Fibroblast of peridontal ligament (primary cell): Measurements from ENCODE around the gene POLD2.

Experiments used
- DNase-seq: peaks from one replicate; pipeline ENCODE4 v3.0.0-alpha.2; 2010; ENCODE audit errors: extremely low read depth

The POLD2 gene

GRCh38 chr7:44114586-44115310 is 8.6 kb downstream of the POLD2 start:
- no peak for DNase-seq

GRCh38 chr7:44113764-44114354 is 9.5 kb downstream of the POLD2 start:
- DNase-seq: no peak

- DNase-seq: no peak
These were observed 10.2 kb downstream of the POLD2 start for GRCh38 chr7:44112997-44113763.

GRCh38 chr7:44112231-44112996 is 10.9 kb downstream of the POLD2 start:
- DNase-seq: no peak

- DNase-seq: no peak
These were observed 11.6 kb downstream of the POLD2 start for GRCh38 chr7:44111761-44112160.

DNA sequence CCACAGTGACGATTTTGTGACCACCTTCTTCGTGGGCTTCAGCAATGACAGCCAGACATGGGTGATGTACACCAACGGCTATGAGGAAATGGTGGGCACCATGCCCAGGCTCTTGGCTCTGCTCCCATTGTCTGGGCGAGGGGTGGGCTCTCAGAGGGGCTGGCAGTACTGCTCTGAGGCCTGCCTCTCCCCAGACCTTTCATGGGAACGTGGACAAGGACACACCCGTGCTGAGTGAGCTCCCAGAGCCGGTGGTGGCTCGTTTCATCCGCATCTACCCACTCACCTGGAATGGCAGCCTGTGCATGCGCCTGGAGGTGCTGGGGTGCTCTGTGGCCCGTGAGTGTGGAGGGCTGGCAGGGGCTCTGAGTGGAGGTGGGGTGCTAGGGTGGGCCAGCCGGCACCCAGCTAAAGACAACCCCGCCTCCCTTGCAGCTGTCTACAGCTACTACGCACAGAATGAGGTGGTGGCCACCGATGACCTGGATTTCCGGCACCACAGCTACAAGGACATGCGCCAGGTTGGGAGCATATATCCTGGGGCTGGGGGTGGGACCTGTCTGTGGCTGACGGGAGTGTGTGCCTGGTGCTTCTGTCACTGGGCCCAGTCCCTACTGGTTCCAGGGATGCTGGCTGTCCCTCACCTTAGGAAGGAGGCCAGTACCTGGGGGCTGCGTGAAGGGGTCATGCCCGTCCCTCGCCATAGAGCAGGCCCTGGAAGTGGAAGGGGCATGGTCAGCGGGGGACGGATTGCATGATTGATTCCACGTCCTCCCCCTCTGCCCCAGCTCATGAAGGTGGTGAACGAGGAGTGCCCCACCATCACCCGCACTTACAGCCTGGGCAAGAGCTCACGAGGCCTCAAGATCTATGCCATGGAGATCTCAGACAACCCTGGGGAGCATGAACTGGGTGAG is 12.4 kb downstream of the POLD2 start:
- DNase-seq: no peak

GRCh38 chr7:44109991-44110390 is 13.4 kb downstream of the POLD2 start:
- DNase-seq: no peak

GRCh38 chr7:44108768-44109750 is 14.3 kb downstream of the POLD2 start:
- DNase-seq: no peak

DNA sequence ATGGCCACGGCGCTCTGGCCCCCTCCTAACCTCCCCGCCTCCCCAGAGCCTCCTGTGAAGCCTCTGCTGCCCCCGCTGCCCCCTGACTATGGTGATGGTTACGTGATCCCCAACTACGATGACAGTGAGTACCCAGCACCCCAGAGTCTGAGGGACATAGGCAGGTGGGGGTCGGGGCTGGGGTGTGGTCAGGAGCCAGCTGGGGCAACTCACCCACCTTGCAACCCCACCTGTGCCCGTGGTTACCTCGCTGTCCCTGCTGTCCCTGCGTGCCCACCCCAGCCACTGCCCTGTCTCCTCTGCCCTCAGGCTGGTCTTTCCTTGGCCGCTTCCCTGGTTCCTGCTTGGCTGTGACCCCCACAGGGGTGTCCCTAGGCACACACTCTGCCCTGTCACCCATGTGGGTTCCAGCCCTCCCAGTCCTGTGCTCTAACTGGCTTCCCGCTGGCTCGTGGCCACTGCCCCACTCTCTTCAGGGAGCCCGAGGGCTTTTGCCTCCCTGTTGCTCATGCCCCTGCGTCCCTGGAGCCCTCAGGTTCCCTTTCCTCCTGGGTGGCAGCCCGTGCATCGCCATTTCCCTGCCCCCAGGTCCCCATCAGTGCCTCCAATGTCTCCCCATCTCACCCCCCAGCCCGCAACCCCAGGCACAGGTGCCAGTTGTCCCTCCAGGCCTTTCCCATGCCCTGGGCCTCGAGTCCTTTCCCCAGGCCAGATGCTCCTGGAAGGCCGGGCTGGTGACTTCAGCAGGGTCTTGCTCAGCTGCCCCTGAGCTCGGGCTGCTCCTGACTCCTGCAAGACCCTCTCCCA is 15.2 kb downstream of the POLD2 start:
- no peak for DNase-seq

DNA sequence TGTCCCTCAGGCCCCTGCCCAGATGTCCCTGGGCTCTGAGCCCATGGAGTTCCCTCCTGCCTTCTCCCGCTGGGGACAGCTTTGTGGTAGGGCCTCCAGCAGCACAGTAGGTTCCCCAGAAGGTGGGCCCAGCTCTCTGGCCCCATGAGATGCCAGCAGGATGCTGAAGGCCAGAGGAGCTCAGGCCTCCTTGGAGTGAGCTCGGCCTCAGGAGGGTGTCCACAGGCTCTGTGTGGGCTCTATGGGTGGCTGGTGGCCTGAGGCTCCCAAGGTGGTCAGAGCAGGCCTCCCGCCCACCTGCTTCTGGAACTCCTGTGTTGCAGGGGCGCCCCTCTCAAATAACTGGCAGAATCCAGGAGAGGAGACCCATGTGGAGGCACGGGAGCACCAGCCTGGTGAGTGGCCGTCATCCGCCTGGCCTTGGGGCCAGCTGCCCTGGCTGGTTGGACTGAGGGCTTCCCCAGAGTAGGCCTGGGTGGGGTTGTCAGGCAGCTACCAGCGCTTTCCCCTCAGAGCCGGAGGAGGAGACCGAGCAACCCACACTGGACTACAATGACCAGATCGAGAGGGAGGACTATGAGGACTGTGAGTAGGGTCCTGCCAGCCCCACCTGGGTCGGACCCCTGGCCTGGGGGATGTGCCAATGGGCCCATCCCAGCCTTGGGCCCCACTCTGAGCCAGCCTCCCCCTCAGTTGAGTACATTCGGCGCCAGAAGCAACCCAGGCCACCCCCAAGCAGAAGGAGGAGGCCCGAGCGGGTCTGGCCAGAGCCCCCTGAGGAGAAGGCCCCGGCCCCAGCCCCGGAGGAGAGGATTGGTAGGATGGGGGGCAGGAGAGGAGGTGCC is 16.0 kb downstream of the POLD2 start:
- no peak for DNase-seq

DNA sequence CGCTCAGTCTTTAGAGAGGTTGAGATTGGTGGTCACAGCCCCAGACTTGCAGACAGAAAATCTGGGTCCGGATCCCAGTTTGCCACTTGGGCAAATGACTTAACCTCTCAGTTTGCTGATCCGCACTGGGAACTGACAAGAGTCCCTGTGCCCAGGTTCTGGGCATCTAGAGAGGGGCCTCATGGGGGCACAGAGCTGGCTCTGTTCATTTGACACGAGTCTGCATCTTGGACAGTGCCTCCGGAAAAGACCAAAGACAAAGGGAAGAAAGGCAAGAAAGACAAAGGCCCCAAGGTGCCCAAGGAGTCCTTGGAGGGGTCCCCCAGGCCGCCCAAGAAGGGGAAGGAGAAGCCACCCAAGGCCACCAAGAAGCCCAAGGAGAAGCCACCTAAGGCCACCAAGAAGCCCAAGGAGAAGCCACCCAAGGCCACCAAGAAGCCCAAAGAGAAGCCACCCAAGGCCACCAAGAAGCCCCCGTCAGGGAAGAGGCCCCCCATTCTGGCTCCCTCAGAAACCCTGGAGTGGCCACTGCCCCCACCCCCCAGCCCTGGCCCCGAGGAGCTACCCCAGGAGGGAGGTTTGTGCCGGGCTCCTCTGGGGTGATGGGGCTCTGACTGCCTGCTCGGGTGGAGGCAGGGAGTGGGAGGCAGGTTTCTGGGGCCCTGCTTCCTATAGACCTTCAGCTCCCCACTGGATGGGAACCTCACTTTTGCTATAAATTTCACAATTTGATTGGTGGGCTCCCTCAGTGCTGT is 16.9 kb downstream of the POLD2 start:
- no peak for DNase-seq

- DNase-seq: no peak
These were observed 17.5 kb downstream of the POLD2 start for GRCh38 chr7:44105832-44106231.

GRCh38 chr7:44104860-44105771 is 18.2 kb downstream of the POLD2 start:
- DNase-seq: peak; percentile 65

DNA sequence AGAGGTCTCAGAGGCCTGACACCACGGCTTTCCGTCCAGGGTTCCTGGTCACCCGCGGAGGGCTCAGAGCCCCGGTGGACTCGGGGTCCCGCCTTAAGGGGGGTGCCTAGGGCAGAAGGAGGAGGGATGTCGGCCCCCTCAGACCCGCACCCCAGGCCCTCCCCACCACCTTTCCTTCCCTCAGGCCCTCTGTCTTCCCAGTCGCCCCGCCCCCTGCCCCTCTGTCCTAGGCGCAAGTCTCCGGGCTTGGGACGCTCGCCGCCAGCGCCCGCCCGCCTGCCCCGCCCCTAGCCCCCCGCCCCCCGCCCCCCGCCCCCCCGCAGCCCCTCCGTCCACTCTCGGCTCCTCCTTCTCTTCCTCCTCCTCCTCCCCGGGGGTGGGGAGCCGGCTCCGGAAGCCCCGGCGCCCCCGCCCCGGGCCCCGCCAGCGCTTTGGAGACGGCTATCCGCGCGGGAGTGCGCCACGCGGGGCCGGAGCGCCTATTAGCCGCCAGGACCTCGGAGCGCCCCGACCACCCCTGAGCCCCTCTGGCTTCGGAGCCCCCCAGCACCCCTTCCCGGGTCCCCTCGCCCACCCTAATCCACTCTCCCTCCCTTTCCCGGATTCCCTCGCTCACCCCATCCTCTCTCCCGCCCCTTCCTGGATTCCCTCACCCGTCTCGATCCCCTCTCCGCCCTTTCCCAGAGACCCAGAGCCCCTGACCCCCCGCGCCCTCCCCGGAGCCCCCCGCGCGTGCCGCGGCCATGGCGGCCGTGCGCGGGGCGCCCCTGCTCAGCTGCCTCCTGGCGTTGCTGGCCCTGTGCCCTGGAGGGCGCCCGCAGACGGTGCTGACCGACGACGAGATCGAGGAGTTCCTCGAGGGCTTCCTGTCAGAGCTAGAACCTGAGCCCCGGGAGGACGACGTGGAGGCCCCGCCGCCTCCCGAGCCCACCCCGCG is 19.2 kb downstream of the POLD2 start, which contains the start of gene AEBP1:
TSS of gene AEBP1 (plus strand) at position 423 of the 937 bp plus-strand sequence. CDS start at position 744, 321 bp downstream.
- DNase-seq: no peak

GRCh38 chr7:44103566-44103922 is 19.8 kb downstream of the POLD2 start:
- no peak for DNase-seq
